GM12874 (cell line): ENCODE results near the gene CDC42EP5.

Experiments
- CTCF ChIP-seq: IDR thresholded peaks from 2 replicates; pipeline ENCODE4 v1.5.1; 2011; ENCODE audit warnings: low read depth, mild to moderate bottlenecking, control low read depth, low read length, moderate library complexity; ENCODE audit not compliant: insufficient read depth

Gene CDC42EP5

GRCh38 chr19:54473892-54474372 lies 836 bp upstream of the CDC42EP5 start:
- no peak for TF ChIP-seq CTCF

DNA sequence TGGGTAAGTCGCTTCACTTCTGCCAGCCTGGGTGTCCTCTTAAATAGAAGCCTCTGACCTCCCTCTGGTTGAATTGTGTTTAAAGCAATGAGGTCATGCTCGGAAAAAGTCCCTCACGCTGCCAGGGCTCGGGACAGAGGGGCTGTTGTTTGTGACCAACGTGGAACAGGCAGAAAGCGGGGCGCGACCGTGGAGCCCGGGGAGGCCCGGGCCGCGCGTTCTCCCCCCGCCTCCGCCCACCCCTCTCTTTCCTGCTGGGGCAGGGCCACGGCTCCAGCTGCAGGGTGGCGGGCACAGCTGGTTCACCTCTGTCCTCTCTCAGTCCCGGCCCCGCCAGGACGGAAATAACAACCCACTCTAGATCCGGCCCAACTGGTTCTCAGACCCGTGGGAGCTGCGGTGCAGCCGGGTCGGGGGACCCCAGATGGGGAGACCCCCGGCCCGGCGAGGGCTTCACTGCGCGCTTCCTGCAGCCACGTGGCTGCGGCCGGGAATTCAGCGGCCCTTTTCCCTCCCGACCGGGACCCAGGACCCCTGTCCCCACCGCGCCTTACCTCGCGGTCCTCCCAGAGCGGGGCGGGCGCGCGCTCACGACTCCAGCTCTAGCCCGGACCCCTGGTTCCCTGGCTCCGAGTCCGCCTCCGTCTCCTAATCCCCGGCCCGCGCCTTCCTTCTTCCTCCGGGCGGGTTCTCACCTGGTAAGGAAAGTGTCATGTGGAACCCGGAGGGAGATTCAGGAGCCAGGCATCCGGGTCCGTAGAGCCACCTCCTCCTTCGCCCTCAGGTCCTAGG lies 1.9 kb downstream of the CDC42EP5 start:
- TF ChIP-seq CTCF, result no peak

DNA sequence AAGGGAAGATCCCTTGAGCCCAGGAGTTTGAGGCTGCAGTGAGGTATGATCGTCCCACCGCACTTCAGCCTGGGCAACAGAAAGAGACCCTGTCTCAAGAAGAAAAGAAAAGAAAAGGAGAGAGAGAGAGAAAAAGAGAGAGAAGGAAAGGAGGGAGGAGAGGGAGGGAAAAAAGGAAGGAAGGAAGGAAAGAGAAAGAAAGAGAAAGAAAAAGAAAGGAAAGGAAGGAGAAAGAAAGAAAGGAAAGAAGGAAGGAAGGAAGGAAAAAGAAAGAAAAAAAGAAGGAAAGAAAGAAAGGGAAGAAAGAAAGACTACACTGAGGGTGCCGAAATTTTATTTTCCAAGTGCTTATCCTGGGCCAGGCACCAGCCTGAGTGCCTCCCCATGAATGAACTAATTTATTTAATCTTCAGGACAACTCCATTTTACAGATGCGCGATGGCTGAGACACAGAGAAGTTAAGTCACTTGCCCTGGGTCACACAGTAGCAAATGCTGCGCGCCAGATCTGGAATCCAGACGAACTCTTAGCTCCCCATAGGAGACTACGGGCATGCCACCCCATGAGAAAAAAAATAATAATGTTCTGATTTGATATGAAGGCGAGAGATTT lies 2.7 kb downstream of the CDC42EP5 start:
- TF ChIP-seq CTCF, result no peak

- no peak for TF ChIP-seq CTCF
Observed at GRCh38 chr19:54469496-54469934, 3.6 kb downstream of the CDC42EP5 start.

- TF ChIP-seq CTCF, result no peak
Observed at GRCh38 chr19:54465426-54466109, 7.5 kb downstream of the CDC42EP5 start.

DNA sequence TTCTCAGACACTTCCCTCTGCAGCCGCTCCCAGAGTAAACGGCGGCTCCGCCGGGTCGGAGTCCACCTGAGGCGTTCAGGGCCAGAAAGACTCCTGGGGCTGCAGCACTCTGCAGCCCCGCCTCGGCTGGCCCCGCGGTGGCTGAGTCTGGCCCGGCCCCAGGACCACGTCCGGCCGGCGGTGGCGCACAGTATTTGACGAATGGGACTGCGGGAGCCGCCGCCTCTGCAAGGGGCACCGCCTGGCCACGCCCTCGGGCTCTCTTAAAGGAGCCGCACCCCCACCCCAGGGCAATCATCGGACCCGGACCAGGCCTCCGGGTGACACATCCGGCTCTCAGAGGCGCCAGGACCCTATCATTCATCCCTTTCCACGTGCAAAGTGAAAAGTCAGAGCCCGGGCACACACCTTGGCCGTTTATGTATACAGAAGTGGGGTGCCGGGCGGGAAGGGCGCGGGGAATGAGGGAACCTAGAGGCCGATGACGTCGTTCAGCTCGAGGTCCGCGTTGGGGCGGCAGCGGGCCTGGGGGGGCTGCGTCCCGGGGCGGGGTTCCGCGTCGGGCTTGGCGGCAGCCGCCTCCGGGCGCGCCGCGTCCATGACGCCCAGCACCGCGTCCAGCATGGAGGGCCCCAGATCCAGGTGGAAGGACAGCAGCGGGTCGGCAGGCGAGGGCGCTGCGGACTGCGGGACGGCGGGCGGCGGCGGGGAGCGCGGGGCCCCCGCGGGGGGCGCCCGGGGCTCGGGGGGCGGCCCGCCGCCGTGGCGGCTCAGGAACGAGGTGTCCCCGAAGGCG lies 8.3 kb downstream of the CDC42EP5 start:
- no peak for TF ChIP-seq CTCF
